ENCODE data around the gene MYO3B.

MYO3B gene

GRCh38 chr2:170163411-170164065, 14.4 kb upstream of the MYO3B start:
- DNase-seq (ENCODE audit: low read depth in 2 of 2): no peak

GRCh38 chr2:170165129-170165528, 12.8 kb upstream of the MYO3B start:
- no peak for DNase-seq (ENCODE audit: low read depth in 2 of 2)

GRCh38 chr2:170166735-170167134, 11.2 kb upstream of the MYO3B start:
- no peak for DNase-seq (ENCODE audit: low read depth in 2 of 2)

GRCh38 chr2:170170281-170171040, 7.5 kb upstream of the MYO3B start:
- no peak for DNase-seq (ENCODE audit: low read depth in 2 of 2)

- DNase-seq (ENCODE audit: low read depth in 2 of 2): no peak
These were observed 1.7 kb upstream of the MYO3B start for GRCh38 chr2:170176212-170176611.

GRCh38 chr2:170180031-170180566, 2.2 kb downstream of the MYO3B start:
- DNase-seq (ENCODE audit: low read depth in 2 of 2): no peak

GRCh38 chr2:170181602-170182001, 3.7 kb downstream of the MYO3B start:
- no peak for DNase-seq (ENCODE audit: low read depth in 2 of 2)

GRCh38 chr2:170185319-170185718, 7.4 kb downstream of the MYO3B start:
- DNase-seq (ENCODE audit: low read depth in 2 of 2): no peak

- DNase-seq (ENCODE audit: low read depth in 2 of 2): no peak
These were observed 11.8 kb downstream of the MYO3B start for GRCh38 chr2:170189757-170190156.

GRCh38 chr2:170190172-170190571, 12.2 kb downstream of the MYO3B start:
- DNase-seq (ENCODE audit: low read depth in 2 of 2): no peak

- DNase-seq (ENCODE audit: low read depth in 2 of 2): no peak
These were observed 13.4 kb downstream of the MYO3B start for GRCh38 chr2:170191166-170191866.

- DNase-seq (ENCODE audit: low read depth in 2 of 2): no peak
These were observed 19.0 kb downstream of the MYO3B start for GRCh38 chr2:170196963-170197362.

GRCh38 chr2:170201275-170201674, 23.3 kb downstream of the MYO3B start:
- DNase-seq (ENCODE audit: low read depth in 2 of 2): no peak

- no peak for DNase-seq (ENCODE audit: low read depth in 2 of 2)
These were observed 23.9 kb downstream of the MYO3B start for GRCh38 chr2:170201734-170202393.

- DNase-seq (ENCODE audit: low read depth in 2 of 2): no peak
These were observed 24.5 kb downstream of the MYO3B start for GRCh38 chr2:170202437-170202836.

- DNase-seq (ENCODE audit: low read depth in 2 of 2): no peak
These were observed 26.5 kb downstream of the MYO3B start for GRCh38 chr2:170204298-170204951.

- DNase-seq (ENCODE audit: low read depth in 2 of 2): no peak
These were observed 28.3 kb downstream of the MYO3B start for GRCh38 chr2:170206246-170206645.

GRCh38 chr2:170206805-170207407, 29.0 kb downstream of the MYO3B start:
- no peak for DNase-seq (ENCODE audit: low read depth in 2 of 2)

- DNase-seq (ENCODE audit: low read depth in 2 of 2): no peak
These were observed 30.0 kb downstream of the MYO3B start for GRCh38 chr2:170207901-170208300.

- no peak for DNase-seq (ENCODE audit: low read depth in 2 of 2)
These were observed 31.0 kb downstream of the MYO3B start for GRCh38 chr2:170208967-170209366.

All from fibroblast of skin of left quadriceps (primary cell).